ENCODE measurements around the gene TAS2R7.

The TAS2R7 gene, protein sequence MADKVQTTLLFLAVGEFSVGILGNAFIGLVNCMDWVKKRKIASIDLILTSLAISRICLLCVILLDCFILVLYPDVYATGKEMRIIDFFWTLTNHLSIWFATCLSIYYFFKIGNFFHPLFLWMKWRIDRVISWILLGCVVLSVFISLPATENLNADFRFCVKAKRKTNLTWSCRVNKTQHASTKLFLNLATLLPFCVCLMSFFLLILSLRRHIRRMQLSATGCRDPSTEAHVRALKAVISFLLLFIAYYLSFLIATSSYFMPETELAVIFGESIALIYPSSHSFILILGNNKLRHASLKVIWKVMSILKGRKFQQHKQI

GRCh38 chr12:10802587-10802986 is at the start of gene TAS2R7:
TSS of gene TAS2R7 (minus strand) at chr12:10802627. CDS start at chr12:10802570, 57 bp downstream.
- TF ChIP-seq, protein P1, sequence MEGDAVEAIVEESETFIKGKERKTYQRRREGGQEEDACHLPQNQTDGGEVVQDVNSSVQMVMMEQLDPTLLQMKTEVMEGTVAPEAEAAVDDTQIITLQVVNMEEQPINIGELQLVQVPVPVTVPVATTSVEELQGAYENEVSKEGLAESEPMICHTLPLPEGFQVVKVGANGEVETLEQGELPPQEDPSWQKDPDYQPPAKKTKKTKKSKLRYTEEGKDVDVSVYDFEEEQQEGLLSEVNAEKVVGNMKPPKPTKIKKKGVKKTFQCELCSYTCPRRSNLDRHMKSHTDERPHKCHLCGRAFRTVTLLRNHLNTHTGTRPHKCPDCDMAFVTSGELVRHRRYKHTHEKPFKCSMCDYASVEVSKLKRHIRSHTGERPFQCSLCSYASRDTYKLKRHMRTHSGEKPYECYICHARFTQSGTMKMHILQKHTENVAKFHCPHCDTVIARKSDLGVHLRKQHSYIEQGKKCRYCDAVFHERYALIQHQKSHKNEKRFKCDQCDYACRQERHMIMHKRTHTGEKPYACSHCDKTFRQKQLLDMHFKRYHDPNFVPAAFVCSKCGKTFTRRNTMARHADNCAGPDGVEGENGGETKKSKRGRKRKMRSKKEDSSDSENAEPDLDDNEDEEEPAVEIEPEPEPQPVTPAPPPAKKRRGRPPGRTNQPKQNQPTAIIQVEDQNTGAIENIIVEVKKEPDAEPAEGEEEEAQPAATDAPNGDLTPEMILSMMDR (conservative IDR thresholded peaks at IDR 0.05; ENCODE audit: low read length), result no peak
- H3K4me3 ChIP-seq (ENCODE audit: low read length), result no peak within 1 kb of the TSS
- no peak for DNase-seq (ENCODE audit: low read depth)

- no peak for DNase-seq (ENCODE audit: low read depth)
- TF ChIP-seq, protein P1 (conservative IDR thresholded peaks at IDR 0.05; ENCODE audit: low read length), result no peak
- no peak overlapping the region for H3K4me3 ChIP-seq (ENCODE audit: low read length)
Observed at GRCh38 chr12:10851243-10851858, 48.9 kb upstream of the TAS2R7 start.

DNA sequence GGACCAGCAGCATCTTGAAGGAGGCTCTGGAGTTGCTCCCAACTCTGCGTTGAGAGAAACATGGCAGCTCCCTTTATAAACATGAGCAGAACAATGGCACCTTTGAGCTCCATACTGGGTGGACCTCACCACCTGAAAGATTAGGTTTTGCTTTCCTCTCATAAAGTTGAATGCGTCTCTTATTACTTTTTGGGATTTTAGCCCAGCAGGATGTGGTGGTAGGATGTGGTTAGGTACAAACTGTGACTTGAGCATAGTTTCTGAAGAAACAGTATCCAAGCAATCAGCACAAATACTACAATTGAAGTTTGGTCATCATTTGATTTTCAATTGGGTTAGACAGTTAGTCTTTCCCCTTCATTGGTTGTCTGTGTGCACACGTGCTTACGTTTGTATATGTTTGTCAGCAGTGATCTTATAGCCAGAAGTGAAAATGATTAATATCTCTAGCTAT is 47.0 kb upstream of the TAS2R7 start, which contains the start of gene PRR4:
PRR4 (minus strand) TSS at position 51 of the 454 bp plus-strand sequence; CDS start at position 13, 38 bp downstream.
- TF ChIP-seq, protein P1 (conservative IDR thresholded peaks at IDR 0.05; ENCODE audit: low read length), result no peak
- H3K4me3 ChIP-seq (ENCODE audit: low read length), result no peak within 1 kb of the TSS
- DNase-seq (ENCODE audit: low read depth), result no peak

- no peak for DNase-seq (ENCODE audit: low read depth)
- H3K4me3 ChIP-seq (ENCODE audit: low read length), result no peak overlapping the region
- TF ChIP-seq, protein P1 (conservative IDR thresholded peaks at IDR 0.05; ENCODE audit: low read length), result no peak
Observed at GRCh38 chr12:10847744-10848143, 45.3 kb upstream of the TAS2R7 start.

DNA sequence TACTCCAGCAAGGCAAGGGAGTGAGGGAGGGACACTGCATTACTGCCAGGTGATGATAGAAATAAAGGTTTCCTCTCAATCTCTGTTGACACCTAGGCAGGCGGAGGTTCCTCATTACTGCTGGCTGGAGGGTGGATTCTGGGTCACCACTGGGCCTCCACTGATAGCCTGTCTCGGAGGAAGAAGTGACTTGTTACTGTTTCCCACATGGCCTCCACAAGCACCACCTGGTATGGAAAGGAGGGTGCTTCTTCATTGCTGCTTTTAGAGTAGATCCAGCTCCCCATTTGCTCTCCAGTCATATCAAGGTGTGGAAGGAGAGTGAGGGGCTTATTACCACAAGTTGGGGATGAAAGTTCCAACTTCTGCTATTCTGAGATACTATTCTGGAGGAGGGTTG is 40.4 kb upstream of the TAS2R7 start:
- TF ChIP-seq, protein P1 (conservative IDR thresholded peaks at IDR 0.05; ENCODE audit: low read length), result no peak
- no peak overlapping the region for H3K4me3 ChIP-seq (ENCODE audit: low read length)
- DNase-seq (ENCODE audit: low read depth), result no peak

DNA sequence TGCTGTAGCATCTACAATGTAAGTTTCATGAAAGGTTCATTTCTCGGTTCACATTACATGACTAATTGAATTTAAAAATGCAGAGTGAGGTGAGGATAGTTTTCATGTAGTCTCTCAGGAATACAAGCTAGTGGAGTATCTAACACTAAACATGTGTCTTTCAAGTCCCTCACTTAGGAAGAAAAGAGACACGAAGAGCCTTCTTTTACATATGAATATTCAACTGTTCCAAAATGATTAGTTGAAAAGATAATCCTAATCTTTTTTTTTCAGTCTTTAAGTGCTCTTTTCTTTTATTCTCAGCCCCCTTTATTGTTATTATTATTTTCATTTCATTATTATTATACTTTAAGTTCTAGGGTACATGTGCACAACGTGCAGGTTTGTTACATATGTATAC is 36.0 kb upstream of the TAS2R7 start:
- TF ChIP-seq, protein P1 (conservative IDR thresholded peaks at IDR 0.05; ENCODE audit: low read length), result no peak
- no peak overlapping the region for H3K4me3 ChIP-seq (ENCODE audit: low read length)
- no peak for DNase-seq (ENCODE audit: low read depth)

DNA sequence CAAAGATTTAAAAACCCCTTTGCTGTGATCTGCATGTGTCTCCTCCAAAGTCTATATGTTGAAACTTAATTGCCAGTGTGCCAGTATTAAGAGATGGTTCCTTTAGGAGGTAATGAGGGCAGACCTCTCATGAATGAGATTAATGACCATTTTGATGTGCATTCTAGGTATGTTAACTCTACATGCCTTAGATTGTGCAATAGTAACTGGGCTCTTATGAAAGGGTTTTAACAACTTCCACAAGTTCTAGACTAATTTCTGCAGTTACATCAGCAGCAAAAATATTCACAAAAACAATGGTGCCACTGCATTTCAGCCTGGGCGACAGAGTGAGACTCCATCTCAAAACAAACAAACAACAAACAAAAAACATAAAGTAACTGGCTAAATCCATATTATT is 27.6 kb upstream of the TAS2R7 start:
- no peak overlapping the region for H3K4me3 ChIP-seq (ENCODE audit: low read length)
- TF ChIP-seq, protein P1 (conservative IDR thresholded peaks at IDR 0.05; ENCODE audit: low read length), result no peak
- peak; percentile 51 for DNase-seq (ENCODE audit: low read depth)
